Gastroesophageal sphincter (tissue), 3 donors: ENCODE measurements around the gene ZNF780B.
A peak's percentile ranks its signal among the peaks of the same experiment; 100 is the strongest.

Experiments used
- CTCF ChIP-seq, 4 experiments: fragments of 200-600 bp in 2 of 4; fragments of 450-650 bp in 2 of 4; sonication (generic) in 1 of 4; IDR thresholded peaks; one replicate each; pipeline ENCODE4 v1.5.1; 2017 to 2019; ENCODE audit warnings: antibody characterized with exemption in 4 of 4, mild to moderate bottlenecking in 2 of 4, moderate library complexity in 2 of 4
- EP300 ChIP-seq: sonication (generic); formaldehyde crosslinking; IDR thresholded peaks from one replicate; pipeline ENCODE4 v1.6.1; 2017; ENCODE audit warnings: antibody characterized with exemption, mild to moderate bottlenecking
- POLR2A ChIP-seq, 2 donors: fragments of 450-650 bp; IDR thresholded peaks; one replicate each; pipeline ENCODE4 v1.6.1; 2017; ENCODE audit warnings: antibody characterized with exemption in 2 of 2, mild to moderate bottlenecking in 2 of 2, moderate library complexity in 1 of 2
- POLR2AphosphoS5 ChIP-seq: sonication (generic); formaldehyde crosslinking; IDR thresholded peaks from one replicate; pipeline ENCODE4 v1.6.1; 2017; ENCODE audit warnings: antibody characterized with exemption

- TF ChIP-seq CTCF (IDR thresholded peaks at IDR 0.05): no peak
- TF ChIP-seq POLR2A (IDR thresholded peaks at IDR 0.05): peak; percentile 34 to 42
- TF ChIP-seq EP300: no peak
- TF ChIP-seq POLR2AphosphoS5: peak; percentile 33
Measured at GRCh38 chr19:40090241-40091204, 34.5 kb upstream of the ZNF780B start, which contains the start of gene ZNF780A.
